Measurements from ENCODE around the gene ZNF584.
A peak's percentile ranks its signal among the peaks of the same experiment; 100 is the strongest.

Gene ZNF584

DNA sequence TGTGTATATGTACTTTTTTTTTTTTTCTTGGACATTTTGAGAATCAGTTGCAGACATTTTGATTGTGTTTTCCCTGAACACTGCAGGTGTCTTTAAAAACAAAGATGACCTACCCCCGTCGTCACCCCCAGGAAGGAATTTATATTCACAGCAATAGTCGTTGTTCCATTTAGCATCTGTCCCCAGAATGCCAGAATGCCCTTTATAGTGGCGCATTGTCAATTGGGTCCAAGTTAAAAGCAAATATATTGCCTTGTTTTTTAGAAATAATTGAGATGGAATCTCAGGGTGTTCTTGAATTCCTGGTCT, 14.8 kb upstream of the ZNF584 start:
- POLR2A ChIA-PET (ENCODE audit: low non-redundant PET): no interaction called here
- CTCF ChIA-PET: no interaction called here
- TF ChIP-seq, protein P1, sequence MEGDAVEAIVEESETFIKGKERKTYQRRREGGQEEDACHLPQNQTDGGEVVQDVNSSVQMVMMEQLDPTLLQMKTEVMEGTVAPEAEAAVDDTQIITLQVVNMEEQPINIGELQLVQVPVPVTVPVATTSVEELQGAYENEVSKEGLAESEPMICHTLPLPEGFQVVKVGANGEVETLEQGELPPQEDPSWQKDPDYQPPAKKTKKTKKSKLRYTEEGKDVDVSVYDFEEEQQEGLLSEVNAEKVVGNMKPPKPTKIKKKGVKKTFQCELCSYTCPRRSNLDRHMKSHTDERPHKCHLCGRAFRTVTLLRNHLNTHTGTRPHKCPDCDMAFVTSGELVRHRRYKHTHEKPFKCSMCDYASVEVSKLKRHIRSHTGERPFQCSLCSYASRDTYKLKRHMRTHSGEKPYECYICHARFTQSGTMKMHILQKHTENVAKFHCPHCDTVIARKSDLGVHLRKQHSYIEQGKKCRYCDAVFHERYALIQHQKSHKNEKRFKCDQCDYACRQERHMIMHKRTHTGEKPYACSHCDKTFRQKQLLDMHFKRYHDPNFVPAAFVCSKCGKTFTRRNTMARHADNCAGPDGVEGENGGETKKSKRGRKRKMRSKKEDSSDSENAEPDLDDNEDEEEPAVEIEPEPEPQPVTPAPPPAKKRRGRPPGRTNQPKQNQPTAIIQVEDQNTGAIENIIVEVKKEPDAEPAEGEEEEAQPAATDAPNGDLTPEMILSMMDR (conservative IDR thresholded peaks at IDR 0.05; ENCODE audit: low read depth): no peak
- peak overlapping the region; percentile 76 for H3K27ac ChIP-seq
- DNase-seq (ENCODE audit: low spot score): no peak

DNA sequence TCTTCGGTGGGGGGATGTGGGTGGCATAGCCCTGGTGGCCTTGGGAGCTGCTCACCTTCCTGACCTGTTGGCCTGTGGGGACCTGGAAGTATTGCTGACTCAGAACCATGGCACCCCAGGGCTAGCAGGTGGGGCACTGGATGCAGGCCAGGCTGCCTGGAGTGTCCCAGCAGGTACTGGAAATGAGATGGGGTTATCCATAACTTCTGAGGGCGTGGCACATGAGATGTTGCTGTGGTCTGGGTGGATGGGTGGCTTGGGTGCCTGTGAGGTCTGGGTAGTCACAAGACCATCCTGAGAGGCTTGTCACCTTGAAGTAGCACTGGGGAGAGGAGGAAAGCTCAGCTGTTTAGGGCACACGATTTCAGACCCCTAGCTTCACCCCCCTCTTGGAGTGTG, 13.6 kb upstream of the ZNF584 start:
- H3K27ac ChIP-seq: peak overlapping the region; percentile 76
- TF ChIP-seq, protein P1 (conservative IDR thresholded peaks at IDR 0.05; ENCODE audit: low read depth): no peak
- ChIA-PET POLR2A (ENCODE audit: low non-redundant PET) (interaction anchor here (0.5 to 0.6 kb wide), 3 partner anchors 125 to 462 kb away, joined by 3 to 6 read pairs (median 3); partner anchors contain the start of gene ZBTB45), CTCF (no interaction called here)
- peak; percentile 55 for DNase-seq (ENCODE audit: low spot score)

DNA sequence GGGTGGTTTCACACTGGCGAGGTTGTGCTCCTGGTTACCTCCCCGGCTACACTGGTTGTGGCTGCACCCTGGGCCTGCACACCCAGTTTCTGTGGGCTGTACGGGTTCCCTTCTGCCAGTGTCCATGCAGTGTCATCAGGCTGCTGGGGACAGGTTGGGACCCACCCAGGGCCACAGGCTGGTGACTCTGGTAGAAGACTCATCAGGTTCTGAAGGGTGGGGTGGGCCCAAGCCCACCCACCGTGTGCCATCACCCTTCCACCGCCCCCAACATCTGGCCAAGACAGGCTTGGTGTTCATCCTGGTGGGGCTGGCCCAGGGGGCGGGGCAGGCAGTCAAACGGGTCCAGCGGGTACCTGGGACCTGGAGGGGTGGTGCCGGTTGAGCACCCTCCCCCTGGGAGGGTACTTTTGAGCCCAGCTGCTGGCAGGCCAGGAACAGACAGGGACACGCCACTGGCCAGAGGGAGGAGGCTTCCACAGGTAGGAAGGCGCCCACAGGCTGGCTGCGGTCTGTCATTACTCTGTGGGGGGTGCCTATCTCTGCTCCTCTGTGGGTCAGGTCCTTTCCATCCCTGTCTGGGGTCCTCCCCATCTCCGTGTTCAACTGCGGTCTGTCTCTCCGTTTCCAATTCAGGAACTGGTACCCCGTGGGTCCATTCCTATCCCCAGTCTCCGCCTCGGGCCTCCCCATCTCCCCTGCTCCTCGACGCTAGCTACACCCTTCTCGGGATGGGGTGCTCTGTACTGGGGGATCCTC, 13.1 kb upstream of the ZNF584 start, which contains the start of gene RNF225:
RNF225 (plus strand) TSS at position 437 of the 759 bp plus-strand sequence. CDS start 434 bp downstream, outside the sequence.
- peak within 1 kb of the TSS; percentile 76 for H3K27ac ChIP-seq
- ChIA-PET POLR2A (ENCODE audit: low non-redundant PET) (interaction anchor here (0.5 to 1.0 kb wide), 4 partner anchors 14 to 462 kb away, joined by 3 to 7 read pairs (median 4); partner anchors contain the start of gene ZBTB45), CTCF (no interaction called here)
- TF ChIP-seq, protein P1 (conservative IDR thresholded peaks at IDR 0.05; ENCODE audit: low read depth): no peak
- peak; percentile 86 for DNase-seq (ENCODE audit: low spot score)

DNA sequence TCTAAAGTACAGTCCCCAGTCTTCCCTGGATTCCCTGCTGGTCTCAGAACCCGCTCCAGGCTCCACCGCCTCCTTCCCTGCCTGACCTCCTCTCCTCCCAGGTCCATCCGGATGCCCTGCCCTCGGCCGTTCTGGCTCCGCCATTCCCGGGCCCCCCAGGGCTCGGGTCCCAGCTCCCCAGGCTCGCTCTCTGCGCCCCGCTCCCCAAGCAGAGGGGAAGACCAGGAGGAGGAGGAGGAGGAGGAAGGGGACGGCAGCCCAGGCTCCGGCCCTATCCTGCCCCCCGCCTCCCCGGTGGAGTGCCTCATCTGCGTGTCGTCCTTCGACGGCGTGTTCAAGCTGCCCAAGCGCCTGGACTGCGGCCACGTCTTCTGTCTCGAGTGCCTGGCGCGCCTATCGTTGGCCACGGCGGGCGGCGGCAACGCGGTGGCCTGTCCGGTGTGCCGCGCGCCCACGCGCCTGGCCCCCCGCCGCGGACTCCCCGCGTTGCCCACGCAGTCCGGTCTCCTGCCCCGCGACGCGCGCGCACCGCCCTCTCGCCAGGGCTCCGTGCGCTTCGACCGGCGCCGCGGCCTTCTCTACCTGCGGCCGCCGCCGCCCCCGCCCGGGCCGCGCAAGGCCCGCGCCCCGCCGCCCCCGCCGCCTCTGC, 12.3 kb upstream of the ZNF584 start:
- CTCF ChIA-PET: no interaction called here
- no peak for DNase-seq (ENCODE audit: low spot score)
- TF ChIP-seq, protein P1 (conservative IDR thresholded peaks at IDR 0.05; ENCODE audit: low read depth): no peak
- POLR2A ChIA-PET (ENCODE audit: low non-redundant PET): interaction anchor here (1.0 kb wide), 1 partner anchor 14 kb away, joined by 7 read pairs; no protein-coding TSS in a partner anchor
- peak overlapping the region; percentile 76 for H3K27ac ChIP-seq

DNA sequence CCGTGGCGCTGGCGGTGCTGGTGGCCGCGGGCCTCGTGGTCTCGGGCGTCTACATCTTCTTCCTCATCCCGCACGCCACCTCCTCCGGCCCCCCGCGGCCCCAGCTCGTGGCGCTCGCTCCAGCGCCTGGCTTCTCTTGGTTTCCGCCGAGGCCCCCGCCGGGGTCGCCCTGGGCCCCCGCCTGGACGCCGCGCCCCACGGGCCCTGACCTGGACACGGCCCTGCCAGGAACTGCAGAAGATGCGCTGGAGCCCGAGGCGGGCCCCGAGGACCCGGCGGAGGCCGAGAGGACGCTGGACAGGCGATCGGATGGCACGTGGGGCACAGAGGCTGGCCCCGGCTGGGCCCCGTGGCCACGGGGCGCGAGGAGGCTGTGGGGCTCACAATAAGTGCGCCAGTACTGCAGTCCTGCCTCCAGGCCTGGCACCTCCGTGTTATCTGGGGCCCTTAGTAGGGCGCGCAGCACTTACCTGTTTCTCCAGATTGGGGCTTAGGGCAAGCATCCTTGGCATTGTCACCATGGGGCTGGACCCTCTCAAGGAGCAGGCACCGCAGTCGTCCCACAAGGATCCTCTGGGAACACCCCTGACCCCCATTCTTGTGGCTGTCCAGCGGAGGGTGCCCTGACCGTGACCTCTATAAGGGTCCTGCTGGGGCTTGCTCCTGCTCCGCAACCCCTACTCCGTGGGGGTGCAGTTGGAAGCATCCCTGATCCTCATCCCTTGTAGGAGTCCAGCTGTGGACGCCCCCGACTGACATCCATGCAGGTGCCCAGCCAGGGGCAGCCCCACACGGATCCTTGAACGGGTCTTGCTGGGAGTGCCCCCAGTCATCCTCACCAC, 11.5 kb upstream of the ZNF584 start:
- ChIA-PET POLR2A (ENCODE audit: low non-redundant PET) (no interaction called here), CTCF (no interaction called here)
- DNase-seq (ENCODE audit: low spot score): no peak
- H3K27ac ChIP-seq: peak overlapping the region; percentile 76
- TF ChIP-seq, protein P1 (conservative IDR thresholded peaks at IDR 0.05; ENCODE audit: low read depth): no peak

DNA sequence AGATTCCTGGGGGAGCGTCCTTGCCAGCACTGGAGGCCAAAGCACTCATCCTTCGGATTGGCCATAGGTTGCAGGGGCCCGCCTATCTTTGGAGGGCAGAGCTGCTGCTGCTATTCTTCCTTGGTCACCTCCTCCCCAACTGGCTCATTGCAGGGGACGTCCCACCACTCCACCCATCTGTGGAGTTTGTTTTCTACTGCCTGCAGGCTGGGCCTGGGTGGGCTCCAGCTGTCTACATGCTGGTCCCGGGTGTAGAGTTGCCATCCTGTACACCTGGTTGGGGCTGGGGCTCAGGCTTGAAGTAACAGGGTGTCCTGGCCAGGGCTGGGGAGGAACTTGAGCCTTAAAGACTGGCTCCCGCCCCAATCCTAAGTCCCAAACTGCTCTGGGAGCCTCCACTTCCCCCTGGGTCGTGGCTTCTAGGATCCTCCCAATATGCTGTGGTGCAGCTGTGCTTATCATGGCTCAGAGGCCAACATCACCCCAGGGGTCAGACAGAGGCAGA, 10.9 kb upstream of the ZNF584 start:
- ChIA-PET POLR2A (ENCODE audit: low non-redundant PET) (no interaction called here), CTCF (no interaction called here)
- DNase-seq (ENCODE audit: low spot score): no peak
- TF ChIP-seq, protein P1 (conservative IDR thresholded peaks at IDR 0.05; ENCODE audit: low read depth): no peak
- peak overlapping the region; percentile 7; the same call in 1 of the 2 replicates for H3K27ac ChIP-seq

Measured in RWPE1 (cell line).